ENCODE results near the gene DCUN1D2.
"Not testable (repeated sequence)": the region's sequence is repeated elsewhere in the genome, so short reads cannot be mapped to it uniquely, and the experiment has no call there.

Gene DCUN1D2

DNA sequence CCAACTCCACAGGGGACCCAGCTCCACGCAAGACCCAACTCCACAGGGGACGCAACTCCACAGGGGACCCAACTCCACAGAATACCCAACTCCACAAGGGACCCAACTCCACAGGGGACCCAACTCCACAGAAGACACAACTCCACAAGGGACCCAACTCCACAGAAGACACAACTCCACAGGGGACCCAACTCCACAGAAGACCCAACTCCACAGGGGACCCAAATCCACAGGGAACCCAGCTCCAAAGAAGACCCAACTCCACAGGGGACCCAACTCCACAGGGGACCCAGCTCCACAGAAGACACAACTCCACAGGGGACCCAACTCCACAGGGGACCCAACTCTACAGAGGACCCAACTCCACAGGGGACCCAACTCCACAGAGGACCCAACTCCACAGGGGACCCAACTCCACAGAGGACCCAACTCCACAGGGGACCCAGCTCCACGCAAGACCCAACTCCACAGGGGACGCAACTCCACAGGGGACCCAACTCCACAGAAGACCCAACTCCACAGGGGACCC lies 19.8 kb downstream of the DCUN1D2 start:
- DNase-seq (ENCODE audit: low read depth); H3K4me3 ChIP-seq (ENCODE audit: low read depth, low read length): not testable (repeated sequence)

GRCh38 chr13:113470073-113470472 lies 20.4 kb downstream of the DCUN1D2 start:
- no peak for DNase-seq (ENCODE audit: low read depth)
- H3K4me3 ChIP-seq (ENCODE audit: low read depth, low read length): no peak overlapping the region

DNA sequence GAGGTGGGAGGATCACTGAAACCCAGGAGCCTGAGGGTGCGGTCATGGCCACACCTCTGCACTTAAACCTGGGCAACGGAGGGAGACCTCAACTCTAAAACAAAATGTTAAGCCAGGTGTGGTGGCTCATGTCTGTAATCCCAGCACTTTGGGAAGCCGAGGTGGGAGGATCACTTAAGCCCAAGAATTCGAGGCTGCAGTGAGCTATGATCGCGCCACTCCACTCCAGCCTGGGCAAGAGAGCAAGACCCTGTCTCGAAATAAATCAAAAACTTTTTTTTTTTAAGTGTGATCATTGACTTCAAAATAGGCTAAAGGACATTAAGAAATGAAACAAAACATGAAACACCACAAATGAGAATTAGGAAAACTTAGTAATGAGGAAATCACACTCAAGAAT lies 20.9 kb downstream of the DCUN1D2 start:
- no peak overlapping the region for H3K4me3 ChIP-seq (ENCODE audit: low read depth, low read length)
- no peak for DNase-seq (ENCODE audit: low read depth)

GRCh38 chr13:113468472-113469201 lies 21.9 kb downstream of the DCUN1D2 start:
- no peak for DNase-seq (ENCODE audit: low read depth)
- H3K4me3 ChIP-seq (ENCODE audit: low read depth, low read length): no peak overlapping the region

- no peak overlapping the region for H3K4me3 ChIP-seq (ENCODE audit: low read depth, low read length)
- no peak for DNase-seq (ENCODE audit: low read depth)
These were observed 22.5 kb downstream of the DCUN1D2 start for GRCh38 chr13:113468029-113468428.

DNA sequence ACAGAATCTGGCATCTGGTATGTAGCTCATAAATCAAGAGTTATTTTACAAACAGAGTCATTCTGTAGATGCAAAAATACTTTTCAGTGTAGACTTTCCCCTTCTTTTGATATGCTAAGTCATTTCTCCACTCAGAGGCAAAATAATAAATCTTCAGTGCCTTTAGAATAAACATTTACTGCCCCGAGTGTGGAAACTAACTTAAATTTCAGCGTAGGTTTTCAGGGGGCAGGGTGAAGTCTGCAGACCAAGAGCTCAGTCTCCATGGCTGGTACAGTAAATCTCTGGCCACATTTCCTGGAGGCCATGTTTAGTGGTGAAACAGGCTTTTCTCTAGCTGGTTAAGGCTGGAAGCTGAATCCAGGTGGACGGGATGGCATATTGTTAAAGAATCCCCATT lies 24.1 kb downstream of the DCUN1D2 start:
- DNase-seq (ENCODE audit: low read depth): no peak
- H3K4me3 ChIP-seq (ENCODE audit: low read depth, low read length): no peak overlapping the region

DNA sequence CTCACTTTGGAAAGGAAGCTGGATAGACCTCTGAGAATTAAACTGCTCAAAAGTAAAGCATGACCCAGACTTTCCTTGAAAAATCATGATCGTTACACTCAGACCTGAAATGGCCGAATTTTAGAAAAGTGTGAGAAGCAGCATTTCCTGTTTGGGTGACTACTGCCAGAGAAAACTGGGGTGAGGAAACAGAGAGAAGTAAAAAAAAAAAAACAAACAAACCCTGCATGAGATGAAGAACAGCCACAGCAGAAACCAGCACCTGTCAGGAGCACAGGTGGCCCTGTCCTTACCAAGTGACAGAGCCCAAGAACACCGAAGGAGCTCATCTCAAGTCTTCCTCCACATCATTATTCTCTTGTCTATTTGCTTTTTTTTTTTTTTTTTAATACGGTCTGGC lies 25.2 kb downstream of the DCUN1D2 start:
- no peak overlapping the region for H3K4me3 ChIP-seq (ENCODE audit: low read depth, low read length)
- no peak for DNase-seq (ENCODE audit: low read depth)

DNA sequence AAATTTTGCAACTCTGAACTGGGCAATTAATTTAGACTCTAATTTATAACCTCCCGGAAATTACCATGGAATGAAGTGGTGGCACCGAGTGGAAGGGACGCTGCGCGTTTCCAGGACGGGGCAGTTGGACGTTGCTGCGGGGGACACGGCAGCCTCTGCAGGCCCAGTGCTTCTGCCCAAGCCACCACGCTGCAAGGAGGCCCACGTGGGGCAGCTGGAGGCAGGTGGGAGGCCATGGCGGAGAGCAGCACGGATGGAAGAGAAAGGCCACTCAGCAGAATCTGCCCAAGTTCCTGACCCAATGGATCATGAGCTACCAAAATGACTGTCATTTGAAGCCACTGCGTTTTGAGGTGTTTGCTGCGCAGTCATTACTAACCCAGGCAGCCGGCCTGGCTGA lies 26.0 kb downstream of the DCUN1D2 start:
- no peak for DNase-seq (ENCODE audit: low read depth)
- no peak overlapping the region for H3K4me3 ChIP-seq (ENCODE audit: low read depth, low read length)

- no peak for DNase-seq (ENCODE audit: low read depth)
- H3K4me3 ChIP-seq (ENCODE audit: low read depth, low read length): no peak overlapping the region
These were observed 29.3 kb downstream of the DCUN1D2 start for GRCh38 chr13:113461022-113461751.

- DNase-seq (ENCODE audit: low read depth): no peak
- H3K4me3 ChIP-seq (ENCODE audit: low read depth, low read length): no peak overlapping the region
These were observed 29.9 kb downstream of the DCUN1D2 start for GRCh38 chr13:113460599-113460998.

DNA sequence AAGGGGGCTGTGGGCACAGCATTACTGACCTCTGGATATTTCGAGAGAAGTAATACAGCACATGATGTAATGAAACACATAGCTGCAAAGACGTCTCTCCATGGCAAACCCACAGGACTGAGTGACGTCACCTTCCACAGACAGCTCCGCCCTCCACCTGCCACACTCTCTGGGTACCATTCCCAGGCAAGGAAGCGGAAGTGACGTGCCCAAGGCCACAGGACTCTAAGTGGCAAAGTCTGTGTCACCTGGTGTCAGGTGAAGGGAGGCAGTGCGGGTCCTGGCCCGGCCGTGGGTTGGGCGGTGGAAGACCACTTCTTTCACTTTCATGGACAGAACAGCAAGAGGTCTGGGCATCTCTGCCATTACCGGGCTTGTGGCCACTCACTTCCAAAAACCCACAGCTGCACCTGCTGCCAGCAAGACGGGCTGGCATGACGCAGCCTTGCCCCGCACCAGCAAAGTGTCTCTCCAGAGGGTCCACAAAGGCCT lies 30.4 kb downstream of the DCUN1D2 start:
- DNase-seq (ENCODE audit: low read depth): no peak
- no peak overlapping the region for H3K4me3 ChIP-seq (ENCODE audit: low read depth, low read length)

DNA sequence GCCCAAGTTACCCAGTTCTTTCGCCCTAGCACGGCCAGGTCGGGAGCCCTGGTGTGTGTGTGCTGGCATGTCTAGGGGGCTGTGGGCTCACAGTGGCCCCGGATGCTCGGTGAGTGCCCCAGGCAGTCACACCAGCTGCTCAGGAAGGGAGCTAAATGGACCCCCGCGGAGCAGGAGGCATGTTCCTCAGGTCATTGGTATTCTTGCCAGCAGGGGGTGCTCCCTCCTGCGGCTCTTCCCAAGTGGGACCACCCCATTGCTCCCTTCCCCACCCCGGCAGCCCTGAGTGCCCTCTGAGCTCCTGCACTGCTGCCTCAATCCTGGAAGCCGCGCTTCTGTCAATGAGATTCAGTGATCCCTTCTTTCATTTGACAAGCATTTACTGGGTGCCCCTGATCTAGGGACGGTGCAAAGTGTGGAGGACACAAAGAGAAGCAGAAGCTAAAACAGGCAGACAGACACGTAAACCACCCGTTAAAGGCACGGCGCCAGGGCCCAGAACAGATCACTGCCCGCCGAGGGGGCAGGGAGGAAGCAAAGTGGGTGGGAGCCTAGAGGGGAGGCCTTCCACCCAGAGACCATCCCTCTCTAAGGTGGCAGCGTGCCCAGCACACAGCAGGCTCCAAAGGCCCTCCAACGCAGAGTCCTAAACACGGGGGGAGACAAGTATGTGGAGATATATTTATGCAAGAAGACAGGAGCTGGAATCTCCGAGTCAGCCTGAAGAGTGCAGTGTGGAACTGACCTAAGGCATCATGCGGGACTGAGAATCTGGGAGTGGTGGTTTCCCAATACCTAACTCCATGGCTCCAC lies 32.1 kb downstream of the DCUN1D2 start:
- no peak for DNase-seq (ENCODE audit: low read depth)
- no peak overlapping the region for H3K4me3 ChIP-seq (ENCODE audit: low read depth, low read length)

- DNase-seq (ENCODE audit: low read depth): no peak
- H3K4me3 ChIP-seq (ENCODE audit: low read depth, low read length): no peak overlapping the region
These were observed 33.0 kb downstream of the DCUN1D2 start for GRCh38 chr13:113457510-113457909.

DNA sequence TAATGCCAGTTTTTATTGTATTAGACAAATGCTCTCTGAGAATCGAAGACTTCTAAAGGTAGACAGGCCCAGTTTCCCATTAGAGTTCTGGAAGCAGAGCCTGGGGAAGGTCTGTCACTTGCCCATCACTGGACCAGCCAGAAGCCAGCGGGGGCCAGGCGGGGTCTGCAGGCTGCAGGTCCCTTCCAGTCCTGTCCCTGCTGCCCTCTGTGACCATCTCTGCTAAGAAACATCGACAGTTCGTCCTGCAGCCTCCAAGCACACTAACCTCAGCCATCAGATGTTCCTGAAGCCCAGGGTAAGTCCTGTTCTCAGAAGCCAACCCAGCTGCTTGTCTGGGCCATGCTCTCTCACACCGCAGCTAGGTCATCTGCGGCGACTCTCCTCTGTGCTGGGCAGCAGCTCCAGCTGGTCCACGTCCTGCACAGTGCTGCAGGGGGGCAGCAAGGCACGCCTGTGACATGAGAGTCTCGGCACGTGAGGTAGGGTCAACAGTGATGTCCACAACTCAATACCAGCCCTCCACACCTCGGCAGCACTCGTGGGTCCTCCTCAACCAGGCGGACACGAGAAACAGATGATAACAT lies 34.3 kb downstream of the DCUN1D2 start:
- H3K4me3 ChIP-seq (ENCODE audit: low read depth, low read length): no peak overlapping the region
- no peak for DNase-seq (ENCODE audit: low read depth)

GRCh38 chr13:113455384-113455783 lies 35.1 kb downstream of the DCUN1D2 start:
- H3K4me3 ChIP-seq (ENCODE audit: low read depth, low read length): no peak overlapping the region

GRCh38 chr13:113454936-113455335 lies 35.6 kb downstream of the DCUN1D2 start:
- no peak for DNase-seq (ENCODE audit: low read depth)
- H3K4me3 ChIP-seq (ENCODE audit: low read depth, low read length): no peak overlapping the region

More at GRCh38 chr13:113455384-113455783, 35.1 kb downstream of the DCUN1D2 start:
- DNase-seq (ENCODE audit: low read depth): no peak

DNA sequence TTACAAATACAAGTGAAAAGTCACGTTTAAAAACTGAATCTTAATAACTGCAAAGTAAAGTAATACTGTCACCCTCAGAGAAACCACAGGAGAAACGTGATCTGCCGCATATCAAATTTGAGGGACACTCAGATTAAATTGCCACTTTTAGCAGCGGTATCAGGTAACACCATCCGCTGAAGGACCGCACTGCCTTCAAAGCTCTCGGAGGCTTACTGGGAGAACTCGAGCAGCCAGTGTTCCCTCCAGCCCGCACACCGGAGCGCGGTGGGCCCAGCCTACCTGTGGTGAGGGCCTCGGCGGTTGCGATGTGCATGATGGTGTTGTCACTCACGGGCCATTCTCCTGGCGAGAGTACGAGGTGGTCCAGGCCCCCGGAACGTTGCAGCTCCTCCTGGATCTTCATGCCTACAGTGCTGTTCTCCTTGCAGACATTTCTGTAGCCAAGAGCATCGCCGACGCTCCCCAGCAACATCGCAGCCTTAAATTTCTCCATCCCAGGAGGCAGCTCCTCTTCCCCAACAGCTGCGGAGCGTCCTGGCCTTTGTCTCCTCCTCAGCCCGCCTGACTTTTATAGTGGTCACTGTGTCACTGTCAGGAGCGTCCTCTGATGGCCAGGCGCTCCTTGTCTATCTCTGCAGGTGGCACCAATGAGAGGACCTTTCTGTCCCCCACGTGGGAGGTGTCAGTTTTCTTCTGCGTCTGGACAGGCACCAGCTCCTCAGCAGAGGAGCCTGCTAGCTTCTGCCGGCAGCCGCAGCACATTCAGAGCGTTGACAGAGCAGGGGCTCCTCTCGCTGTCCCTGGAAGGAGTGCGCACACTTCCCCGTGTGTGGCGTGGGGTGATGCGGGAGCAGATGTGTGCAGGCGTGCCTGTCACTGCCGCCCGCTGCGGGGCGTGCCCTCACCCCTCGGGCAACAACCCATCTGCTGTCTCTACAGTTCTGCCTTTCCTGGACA lies 37.3 kb downstream of the DCUN1D2 start, which contains the start of gene ADPRHL1:
ADPRHL1 (minus strand) TSS at position 547 of the 960 bp plus-strand sequence; CDS start at position 496, 51 bp downstream.
- DNase-seq (ENCODE audit: low read depth): no peak
- no peak within 1 kb of the TSS for H3K4me3 ChIP-seq (ENCODE audit: low read depth, low read length)

DNA sequence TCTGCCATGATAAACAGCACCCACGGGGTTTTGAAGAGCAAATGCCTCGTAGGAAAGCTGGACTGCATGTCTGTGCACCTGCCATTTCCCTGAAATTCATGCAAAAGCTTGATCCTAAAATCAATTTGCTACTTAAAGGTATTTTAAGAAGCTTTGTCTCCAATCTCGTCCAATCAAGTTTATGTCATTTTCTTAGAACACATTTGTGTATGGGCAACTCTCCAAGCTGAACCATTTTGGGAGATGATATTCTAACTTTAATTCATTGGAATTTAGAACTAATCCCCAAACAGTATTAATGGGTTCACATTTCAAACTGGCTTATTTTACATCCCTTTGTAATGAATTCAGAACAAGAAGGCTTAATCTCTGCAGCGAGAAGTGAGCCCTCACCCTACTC lies 38.0 kb downstream of the DCUN1D2 start:
- DNase-seq (ENCODE audit: low read depth): no peak
- H3K4me3 ChIP-seq (ENCODE audit: low read depth, low read length): no peak overlapping the region

Data from skeletal muscle cell (primary cell).